H9 (cell line): Measurements from ENCODE around the gene CHST14. TPM values are rescaled to one million over a fixed set of nuclear protein-coding genes. Genes with fewer than 3 reads are reported as not detected.

Source experiments
- DNase-seq: peaks from one replicate; pipeline ENCODE4 v3.0.0-alpha.2; 2017
- H2AFZ ChIP-seq: one replicate; pipeline ENCODE4 v1.6.1; 2013; ENCODE audit warnings: mild to moderate bottlenecking, low read length, control low read depth, moderate library complexity
- H2AK5ac ChIP-seq: 2 replicates; pipeline ENCODE4 v1.6.1; 2013; ENCODE audit warnings: low read length, control low read depth, mixed read lengths; ENCODE audit not compliant: insufficient read length
- H2BK120ac ChIP-seq: one replicate; pipeline ENCODE4 v1.6.1; 2013; ENCODE audit warnings: low read depth, mild to moderate bottlenecking, low read length, control low read depth, inconsistent platforms; ENCODE audit not compliant: poor library complexity, severe bottlenecking
- H2BK12ac ChIP-seq: 2 replicates; pipeline ENCODE4 v1.6.1; 2013; ENCODE audit warnings: low read length, control low read depth, mixed read lengths, low read depth; ENCODE audit not compliant: insufficient read length
- H2BK15ac ChIP-seq: 2 replicates; pipeline ENCODE4 v1.6.1; 2013; ENCODE audit warnings: low read depth, low read length, control low read depth
- H2BK20ac ChIP-seq: one replicate; pipeline ENCODE4 v1.6.1; 2013; ENCODE audit warnings: low read depth, mild to moderate bottlenecking, low read length, control low read depth, inconsistent platforms; ENCODE audit not compliant: poor library complexity, severe bottlenecking
- H2BK5ac ChIP-seq: 2 replicates; pipeline ENCODE4 v1.6.1; 2013; ENCODE audit warnings: low read length, control low read depth, mixed read lengths; ENCODE audit not compliant: insufficient read length
- H3K14ac ChIP-seq: 2 replicates; pipeline ENCODE4 v1.6.1; 2013; ENCODE audit warnings: low read length, control low read depth; ENCODE audit not compliant: insufficient read depth
- H3K18ac ChIP-seq: 2 replicates; pipeline ENCODE4 v1.6.1; 2013; ENCODE audit warnings: low read depth, mild to moderate bottlenecking, mixed read lengths, low read length, control low read depth; ENCODE audit not compliant: insufficient read length
- H3K23ac ChIP-seq: 2 replicates; pipeline ENCODE4 v1.6.1; 2013; ENCODE audit warnings: low read length, control low read depth, mixed read lengths, low read depth; ENCODE audit not compliant: insufficient read length
- H3K23me2 ChIP-seq: 2 replicates; pipeline ENCODE4 v1.6.1; 2013; ENCODE audit warnings: low read depth, mild to moderate bottlenecking, mixed read lengths, low read length, control low read depth; ENCODE audit not compliant: insufficient read length, poor library complexity, severe bottlenecking
- H3K27ac ChIP-seq: 2 replicates; pipeline ENCODE4 v1.5.1; 2013; ENCODE audit warnings: low read length, control low read depth, mixed read lengths, low read depth; ENCODE audit not compliant: insufficient read length
- H3K27me3 ChIP-seq: 2 replicates; pipeline ENCODE4 v1.6.1; 2013; ENCODE audit warnings: low read length, control low read depth, inconsistent platforms; ENCODE audit not compliant: insufficient read depth
- H3K4ac ChIP-seq: 2 replicates; pipeline ENCODE4 v1.6.1; 2013; ENCODE audit warnings: low read depth, mild to moderate bottlenecking, control low read depth, inconsistent platforms, low read length, moderate library complexity
- H3K4me1 ChIP-seq: 2 replicates; pipeline ENCODE4 v1.6.1; 2013; ENCODE audit warnings: low read length, control low read depth, inconsistent platforms; ENCODE audit not compliant: insufficient read depth
- H3K4me2 ChIP-seq: 2 replicates; pipeline ENCODE4 v1.6.1; 2013; ENCODE audit warnings: low read length, control low read depth, mixed read lengths; ENCODE audit not compliant: insufficient read length, insufficient read depth
- H3K56ac ChIP-seq: 2 replicates; pipeline ENCODE4 v1.6.1; 2013; ENCODE audit warnings: low read depth, mild to moderate bottlenecking, mixed read lengths, low read length, control low read depth; ENCODE audit not compliant: insufficient read length
- H3K79me1 ChIP-seq: 2 replicates; pipeline ENCODE4 v1.6.1; 2013; ENCODE audit warnings: low read depth, mild to moderate bottlenecking, moderate library complexity, low read length, control low read depth, inconsistent platforms; ENCODE audit not compliant: insufficient read depth, poor library complexity, severe bottlenecking
- H3K79me2 ChIP-seq: 2 replicates; pipeline ENCODE4 v1.6.1; 2013; ENCODE audit warnings: low read length, control low read depth, inconsistent platforms; ENCODE audit not compliant: insufficient read depth
- H3K9ac ChIP-seq: 2 replicates; pipeline ENCODE4 v1.6.1; 2013; ENCODE audit warnings: low read length, control low read depth, mixed read lengths; ENCODE audit not compliant: insufficient read length; ENCODE audit errors: extremely low read depth
- H3K9me3 ChIP-seq: one replicate; pipeline ENCODE4 v1.6.1; 2013; ENCODE audit warnings: low read depth, low read length, inconsistent platforms; ENCODE audit not compliant: control insufficient read depth
- H3T11ph ChIP-seq: one replicate; pipeline ENCODE4 v1.6.1; 2013; ENCODE audit warnings: mild to moderate bottlenecking, low read length, control low read depth, inconsistent platforms
- H4K20me1 ChIP-seq: one replicate; pipeline ENCODE4 v1.6.1; 2013; ENCODE audit not compliant: control insufficient read depth, insufficient read length, insufficient read depth
- H4K5ac ChIP-seq: 2 replicates; pipeline ENCODE4 v1.6.1; 2013; ENCODE audit warnings: low read depth, mild to moderate bottlenecking, mixed read lengths, low read length, control low read depth; ENCODE audit not compliant: insufficient read length
- H4K8ac ChIP-seq: replicated peaks from 2 replicates; pipeline ENCODE4 v1.6.1; 2013; ENCODE audit warnings: low read length, control low read depth, mixed read lengths, low read depth; ENCODE audit not compliant: insufficient read length
- H4K91ac ChIP-seq: 2 replicates; pipeline ENCODE4 v1.6.1; 2013; ENCODE audit warnings: low read depth, mild to moderate bottlenecking, moderate library complexity, mixed read lengths, low read length, control low read depth; ENCODE audit not compliant: insufficient read length
- H3K27ac Mint-ChIP-seq, 3 experiments: 2 replicates in 2 of 3; 3 replicates in 1 of 3; pipeline ENCODE4 v1.8.0; 2020 to 2021; ENCODE audit warnings: mixed read lengths in 3 of 3, mild to moderate bottlenecking in 1 of 3, moderate library complexity in 1 of 3
- H3K27me3 Mint-ChIP-seq: 2 replicates; pipeline ENCODE4 v1.8.0; 2021; ENCODE audit warnings: low read depth, mild to moderate bottlenecking, moderate library complexity, mixed read lengths
- H3K36me3 Mint-ChIP-seq, 3 experiments: 2 replicates in 2 of 3; 3 replicates in 1 of 3; pipeline ENCODE4 v1.8.0; 2020 to 2021; ENCODE audit warnings: low read depth in 3 of 3, mixed read lengths in 3 of 3; ENCODE audit not compliant: insufficient read depth in 1 of 3
- H3K4me1 Mint-ChIP-seq, 2 experiments: 2 replicates each; pipeline ENCODE4 v1.8.0; 2020; ENCODE audit warnings: mixed read lengths in 2 of 2
- H3K4me3 Mint-ChIP-seq, 2 experiments: 2 replicates in 1 of 2; 3 replicates in 1 of 2; pipeline ENCODE4 v1.8.0; 2020 to 2021; ENCODE audit warnings: mild to moderate bottlenecking in 2 of 2, mixed read lengths in 2 of 2, moderate library complexity in 1 of 2
- H3K9me3 Mint-ChIP-seq, 2 experiments: 2 replicates in 1 of 2; 3 replicates in 1 of 2; pipeline ENCODE4 v1.8.0; 2020; ENCODE audit warnings: mild to moderate bottlenecking in 2 of 2, mixed read lengths in 2 of 2, moderate library complexity in 1 of 2
- CTCF ChIP-seq: fragments of 200-600 bp; sonication (generic); conservative IDR thresholded peaks from 3 replicates; pipeline ENCODE4 v1.8.0; 2021; ENCODE audit warnings: antibody characterized with exemption, mild to moderate bottlenecking
- WGBS: extraction: QIAGEN DNeasy Blood & Tissue Kit; methylation state at CpG from one replicate; pipeline ENCODE4 v1.1.7; 2013; ENCODE audit warnings: missing lambda C conversion rate, low lambda C conversion rate, mixed read lengths; ENCODE audit not compliant: insufficient read length; ENCODE audit errors: extremely low coverage; 5-methylcytosine and 5-hydroxymethylcytosine counted together
- total RNA-seq: library from RNA; stranded (reverse); gene quantifications from 2 replicates; pipeline ENCODE4 v1.2.1, GENCODE V29; 2021

The CHST14 gene
- total RNA-seq, 1 experiment from 2014 or later = 25.7 TPM

- H2BK15ac ChIP-seq = no peak overlapping the region
- H2BK120ac ChIP-seq = no peak overlapping the region
- no peaks in the 10 kb centered on the region for H3K9me3 ChIP-seq
- no peak overlapping the region for H3K4ac ChIP-seq
- Mint-ChIP-seq H3K4me3 (no peak overlapping the region), H3K36me3 (peaks cover 9 to 33% (median 12%) of the 10 kb centered on the region in 3 experiments; a peak in 6 of 7 replicates), H3K27me3 (no peaks in the 10 kb centered on the region), H3K4me1 (peaks cover 49% of the 10 kb centered on the region in 2 experiments), H3K9me3 (no peaks in the 10 kb centered on the region), H3K27ac (peak overlapping the region in 2 of 3 experiments; percentile 64 to 76; a peak in 2 of 7 replicates)
- peaks cover 8% of the 10 kb centered on the region; the same call in 1 of the 2 replicates for H3K4me1 ChIP-seq
- no peak overlapping the region for H4K8ac ChIP-seq
- H4K5ac ChIP-seq = no peak overlapping the region
- DNase-seq = no peak
- WGBS = no CpG with 5 or more reads among the region's 4 CpGs
- H3T11ph ChIP-seq = no peak overlapping the region
- H3K9ac ChIP-seq = no peak overlapping the region
- no peak overlapping the region for H2BK5ac ChIP-seq
- no peak overlapping the region for H2AK5ac ChIP-seq
- H3K14ac ChIP-seq = no peak overlapping the region; the same call in 1 of the 2 replicates
- H4K91ac ChIP-seq = no peak overlapping the region
- peaks cover 13% of the 10 kb centered on the region for H3K79me1 ChIP-seq
- no peaks in the 10 kb centered on the region for H3K27me3 ChIP-seq
- no peak overlapping the region for H3K23ac ChIP-seq
- no peak overlapping the region for H2AFZ ChIP-seq
- H3K18ac ChIP-seq = no peak overlapping the region
- no peak overlapping the region for H3K56ac ChIP-seq
- H3K79me2 ChIP-seq = peaks cover 36% of the 10 kb centered on the region; the same call in 1 of the 2 replicates
- H2BK20ac ChIP-seq = no peak overlapping the region
- TF ChIP-seq CTCF = no peak
- no peak overlapping the region for H3K27ac ChIP-seq
- H4K20me1 ChIP-seq = no peaks in the 10 kb centered on the region
- H3K4me2 ChIP-seq = no peak overlapping the region
- H3K23me2 ChIP-seq = no peaks in the 10 kb centered on the region
- H2BK12ac ChIP-seq = no peak overlapping the region
Measured at GRCh38 chr15:40456738-40457137, 14.0 kb upstream of the CHST14 start.
